Duodenal mucosa (tissue), 2 donors: ENCODE measurements around the gene CDK12.
"Not testable (repeated sequence)": the region's sequence is repeated elsewhere in the genome, so short reads cannot be mapped to it uniquely, and the experiment has no call there.

Experiments used
- H3K27ac ChIP-seq: one replicate; pipeline ENCODE4 v1.7.0; 2013; ENCODE audit warnings: low read depth, low read length
- H3K27me3 ChIP-seq, 2 donors: one replicate each; pipeline ENCODE4 v1.7.0; 2013; ENCODE audit warnings: low read length in 2 of 2, control low read depth in 1 of 2; ENCODE audit not compliant: insufficient read depth in 2 of 2, control insufficient read depth in 1 of 2
- H3K36me3 ChIP-seq, 2 donors: one replicate each; pipeline ENCODE4 v1.7.0; 2013; ENCODE audit warnings: low read length in 2 of 2, control low read depth in 1 of 2; ENCODE audit not compliant: insufficient read depth in 2 of 2, control insufficient read depth in 1 of 2
- H3K4me1 ChIP-seq, 2 donors: one replicate each; pipeline ENCODE4 v1.7.0; 2013; ENCODE audit warnings: low read length in 2 of 2, control low read depth in 1 of 2; ENCODE audit not compliant: insufficient read depth in 2 of 2, control insufficient read depth in 1 of 2
- H3K4me3 ChIP-seq, 2 donors: one replicate each; pipeline ENCODE4 v1.7.0; 2013; ENCODE audit warnings: low read length in 2 of 2, low read depth in 1 of 2
- H3K9ac ChIP-seq, 2 donors: one replicate each; pipeline ENCODE4 v1.7.0; 2013; ENCODE audit warnings: low read length in 2 of 2, low read depth in 1 of 2
- H3K9me3 ChIP-seq, 2 donors: one replicate each; pipeline ENCODE4 v1.7.0; 2013; ENCODE audit warnings: low read length in 2 of 2, control low read depth in 1 of 2; ENCODE audit not compliant: control insufficient read depth in 1 of 2

The CDK12 gene

GRCh38 chr17:39461113-39461925, at the start of gene CDK12:
CDK12 (plus strand) TSS chr17:39461486; CDS start chr17:39462072, 586 bp downstream.
- H3K36me3 ChIP-seq, result no peaks in the 10 kb centered on the region
- H3K4me1 ChIP-seq, result peaks cover 10 to 30% of the 10 kb centered on the region in 2 donors
- no peaks in the 10 kb centered on the region for H3K27me3 ChIP-seq
- peak within 1 kb of the TSS; percentile 89 to 92 for H3K4me3 ChIP-seq
- peak within 1 kb of the TSS; percentile 95 for H3K27ac ChIP-seq
- H3K9me3 ChIP-seq, result no peaks in the 10 kb centered on the region
- peak within 1 kb of the TSS; percentile 79 to 98 for H3K9ac ChIP-seq

GRCh38 chr17:39416141-39416540, 45.1 kb upstream of the CDK12 start:
- no peaks in the 10 kb centered on the region for H3K9me3 ChIP-seq
- no peak overlapping the region for H3K9ac ChIP-seq
- peaks cover 15 to 61% of the 10 kb centered on the region in 2 donors for H3K36me3 ChIP-seq
- H3K4me3 ChIP-seq, result no peak overlapping the region
- no peaks in the 10 kb centered on the region for H3K27me3 ChIP-seq
- H3K27ac ChIP-seq, result no peak overlapping the region
- no peaks in the 10 kb centered on the region for H3K4me1 ChIP-seq

GRCh38 chr17:39429600-39429999, 31.7 kb upstream of the CDK12 start:
- no peak overlapping the region for H3K4me3 ChIP-seq
- H3K9me3 ChIP-seq, result no peaks in the 10 kb centered on the region
- H3K27ac ChIP-seq, result no peak overlapping the region
- peaks cover 10 to 72% of the 10 kb centered on the region in 2 donors for H3K36me3 ChIP-seq
- no peaks in the 10 kb centered on the region for H3K27me3 ChIP-seq
- no peak overlapping the region for H3K9ac ChIP-seq
- no peaks in the 10 kb centered on the region for H3K4me1 ChIP-seq

- H3K9me3 ChIP-seq, H3K4me1 ChIP-seq, H3K4me3 ChIP-seq, H3K27ac ChIP-seq, H3K9ac ChIP-seq, H3K27me3 ChIP-seq: not testable (repeated sequence)
- peaks cover 31 to 49% of the 10 kb centered on the region in 2 donors for H3K36me3 ChIP-seq
These were observed 21.4 kb upstream of the CDK12 start for GRCh38 chr17:39439868-39440267.

- H3K9me3 ChIP-seq, result no peaks in the 10 kb centered on the region
- H3K4me3 ChIP-seq, result no peak overlapping the region
- peaks cover 31 to 51% of the 10 kb centered on the region in 2 donors for H3K36me3 ChIP-seq
- no peak overlapping the region for H3K27ac ChIP-seq
- no peaks in the 10 kb centered on the region for H3K27me3 ChIP-seq
- no peaks in the 10 kb centered on the region for H3K4me1 ChIP-seq
- no peak overlapping the region for H3K9ac ChIP-seq
These were observed 18.0 kb upstream of the CDK12 start for GRCh38 chr17:39443326-39443725.

- Histone ChIP-seq H3K9me3 (no peaks in the 10 kb centered on the region), H3K27ac (no peak overlapping the region), H3K4me3 (no peak overlapping the region), H3K27me3 (no peaks in the 10 kb centered on the region), H3K4me1 (peaks cover 4 to 6% of the 10 kb centered on the region in 2 donors), H3K9ac (no peak overlapping the region), H3K36me3 (peaks cover 10 to 26% of the 10 kb centered on the region in 2 donors)
These were observed 13.7 kb upstream of the CDK12 start for GRCh38 chr17:39447561-39447960.

- Histone ChIP-seq H3K9me3 (no peaks in the 10 kb centered on the region), H3K36me3 (peaks cover 0 to 13% of the 10 kb centered on the region in 2 donors), H3K4me1 (peaks cover 4 to 6% of the 10 kb centered on the region in 2 donors), H3K27me3 (no peaks in the 10 kb centered on the region), H3K27ac (no peak overlapping the region), H3K9ac (peak overlapping the region in 1 of 2 donors; percentile 100), H3K4me3 (peak overlapping the region; percentile 94 to 100)
These were observed 11.2 kb upstream of the CDK12 start for GRCh38 chr17:39450051-39450450.

GRCh38 chr17:39450847-39451581, 10.3 kb upstream of the CDK12 start, which contains the start of gene MED1:
MED1 (minus strand) TSS chr17:39451263; CDS start chr17:39451062, 201 bp downstream.
- peaks cover 4 to 6% of the 10 kb centered on the region in 2 donors for H3K4me1 ChIP-seq
- peak within 1 kb of the TSS; percentile 94 to 100 for H3K4me3 ChIP-seq
- H3K36me3 ChIP-seq, result peaks cover 0 to 4% of the 10 kb centered on the region in 2 donors
- peak within 1 kb of the TSS; percentile 70 to 100 for H3K9ac ChIP-seq
- no peaks in the 10 kb centered on the region for H3K9me3 ChIP-seq
- H3K27me3 ChIP-seq, result no peaks in the 10 kb centered on the region
- peak within 1 kb of the TSS; percentile 56 for H3K27ac ChIP-seq

- H3K27ac ChIP-seq, result no peak overlapping the region
- H3K4me1 ChIP-seq, result no peaks in the 10 kb centered on the region
- H3K9me3 ChIP-seq, result no peaks in the 10 kb centered on the region
- no peaks in the 10 kb centered on the region for H3K36me3 ChIP-seq
- H3K4me3 ChIP-seq, result no peak overlapping the region
- no peak overlapping the region for H3K9ac ChIP-seq
- no peaks in the 10 kb centered on the region for H3K27me3 ChIP-seq
These were observed 5.4 kb upstream of the CDK12 start for GRCh38 chr17:39455919-39456318.
